IMR-90 (cell line): ENCODE results near the gene KCNJ6. TPM values are rescaled to one million over a fixed set of nuclear protein-coding genes. Genes with fewer than 3 reads are reported as not detected.

Source experiments
- ATAC-seq: fragments of 200-7000 bp; cut with Tn5 transposase; 2 replicates; pipeline ENCODE4 v1.9.1; 2020; ENCODE audit warnings: low read depth, mild to moderate bottlenecking, moderate library complexity
- BruUV-seq: library from RNA; stranded (reverse); fragments of 400-500 nt; replicated peaks from 2 replicates; lab custom pipeline; 2021; lab: Mats Ljungman, UMichigan
- CTCF ChIA-PET: fragments of 300-600 bp; formaldehyde crosslinking; extraction: SDS; loops from one replicate; lab custom pipeline; 2021; ENCODE audit warnings: antibody characterized with exemption; lab: Yijun Ruan, JAX
- POLR2A ChIA-PET: fragments of 300-600 bp; sonication (Branson Sonifier 250); formaldehyde crosslinking; loops from one replicate; lab custom pipeline; 2022; ENCODE audit warnings: antibody characterized with exemption; ENCODE audit not compliant: unreplicated experiment; lab: Charles Lee
- DNase-seq: peaks from one replicate; pipeline ENCODE4 v3.0.0; 2013
- H2AFZ ChIP-seq: replicated peaks from 2 replicates; pipeline ENCODE3; 2013; ENCODE audit warnings: low read length, mild to moderate bottlenecking; ENCODE audit not compliant: poor library complexity
- H2AK5ac ChIP-seq: 2 replicates; pipeline ENCODE4 v1.6.1; 2013; ENCODE audit warnings: low read depth, low read length, inconsistent platforms
- H2AK9ac ChIP-seq: replicated peaks from 2 replicates; pipeline ENCODE3; 2013; ENCODE audit warnings: mild to moderate bottlenecking, low read depth, low read length, moderate library complexity; ENCODE audit not compliant: poor library complexity
- H2BK120ac ChIP-seq: 2 replicates; pipeline ENCODE4 v1.6.1; 2013; ENCODE audit warnings: low read depth, low read length, inconsistent platforms
- H2BK15ac ChIP-seq: 3 replicates; pipeline ENCODE4 v1.6.1; 2013; ENCODE audit warnings: low read depth, low read length, inconsistent platforms
- H2BK20ac ChIP-seq: 2 replicates; pipeline ENCODE4 v1.6.1; 2013; ENCODE audit warnings: low read depth, mild to moderate bottlenecking, inconsistent platforms, low read length, moderate library complexity
- H2BK5ac ChIP-seq: 2 replicates; pipeline ENCODE4 v1.6.1; 2013; ENCODE audit warnings: mild to moderate bottlenecking, low read depth, low read length, inconsistent platforms; ENCODE audit not compliant: poor library complexity, severe bottlenecking
- H3K14ac ChIP-seq: replicated peaks from 2 replicates; pipeline ENCODE4 v1.6.1; 2013; ENCODE audit warnings: low read depth, low read length, inconsistent platforms
- H3K18ac ChIP-seq: 2 replicates; pipeline ENCODE4 v1.6.1; 2013; ENCODE audit warnings: low read depth, low read length, control low read depth
- H3K23ac ChIP-seq: 2 replicates; pipeline ENCODE4 v1.6.1; 2013; ENCODE audit warnings: low read depth, low read length, inconsistent platforms
- H3K27ac ChIP-seq: 2 replicates; pipeline ENCODE4 v1.5.1; 2013; ENCODE audit warnings: mild to moderate bottlenecking, control low read depth, low read length; ENCODE audit not compliant: insufficient read depth
- H3K27me3 ChIP-seq: 2 replicates; pipeline ENCODE4 v1.6.1; 2013; ENCODE audit warnings: low read length; ENCODE audit not compliant: control insufficient read depth, insufficient read depth
- H3K36me3 ChIP-seq: 2 replicates; pipeline ENCODE4 v1.6.1; 2013; ENCODE audit warnings: low read length, mixed read lengths; ENCODE audit not compliant: control insufficient read depth, insufficient read depth
- H3K4ac ChIP-seq: 2 replicates; pipeline ENCODE4 v1.6.1; 2013; ENCODE audit warnings: low read depth, low read length, inconsistent platforms
- H3K4me1 ChIP-seq: 2 replicates; pipeline ENCODE4 v1.6.1; 2013; ENCODE audit warnings: low read length, mixed read lengths; ENCODE audit not compliant: control insufficient read depth, insufficient read depth
- H3K4me2 ChIP-seq: 2 replicates; pipeline ENCODE4 v1.6.1; 2013; ENCODE audit warnings: low read depth, mild to moderate bottlenecking, control low read depth, low read length, moderate library complexity
- H3K4me3 ChIP-seq: 2 replicates; pipeline ENCODE4 v1.5.1; 2013; ENCODE audit warnings: low read depth, mild to moderate bottlenecking, control low read depth, low read length, moderate library complexity; ENCODE audit not compliant: insufficient read depth
- H3K56ac ChIP-seq: 2 replicates; pipeline ENCODE4 v1.6.1; 2013; ENCODE audit warnings: low read length, inconsistent platforms; ENCODE audit not compliant: insufficient read depth; ENCODE audit errors: extremely low read depth
- H3K79me1 ChIP-seq, 2 experiments: 2 replicates each; pipeline ENCODE4 v1.6.1; 2013; ENCODE audit warnings: low read length in 2 of 2, inconsistent platforms in 1 of 2, low read depth in 1 of 2
- H3K9ac ChIP-seq: 2 replicates; pipeline ENCODE4 v1.6.1; 2013; ENCODE audit warnings: low read depth, low read length, control low read depth
- H3K9me1 ChIP-seq: 2 replicates; pipeline ENCODE4 v1.6.1; 2013; ENCODE audit warnings: low read length, inconsistent platforms; ENCODE audit not compliant: insufficient read depth
- H3K9me3 ChIP-seq: 2 replicates; pipeline ENCODE4 v1.6.1; 2013; ENCODE audit warnings: low read length; ENCODE audit not compliant: control insufficient read depth, insufficient read depth
- H4K20me1 ChIP-seq: 2 replicates; pipeline ENCODE4 v1.6.1; 2013; ENCODE audit warnings: low read length, inconsistent platforms; ENCODE audit not compliant: insufficient read depth
- H4K5ac ChIP-seq: 2 replicates; pipeline ENCODE4 v1.6.1; 2013; ENCODE audit warnings: mild to moderate bottlenecking, low read depth, low read length, control low read depth
- H4K8ac ChIP-seq, 2 experiments: 2 replicates each; pipeline ENCODE4 v1.6.1; 2013; ENCODE audit warnings: low read depth in 2 of 2, low read length in 2 of 2, control low read depth in 1 of 2, inconsistent platforms in 1 of 2
- H4K91ac ChIP-seq: 2 replicates; pipeline ENCODE4 v1.6.1; 2013; ENCODE audit warnings: low read depth, low read length, inconsistent platforms; ENCODE audit not compliant: insufficient read depth
- BHLHE40 ChIP-seq: fragments of 150-350 bp; IDR thresholded peaks from 2 replicates; pipeline ENCODE4 v1.6.1; 2016; ENCODE audit warnings: mild to moderate bottlenecking, low read depth, low read length
- ELK1 ChIP-seq: fragments of 150-350 bp; IDR thresholded peaks from 2 replicates; pipeline ENCODE4 v1.6.1; 2016; ENCODE audit warnings: low read depth, mild to moderate bottlenecking, low read length, moderate library complexity, borderline replicate concordance
- FOS ChIP-seq: fragments of 150-350 bp; IDR thresholded peaks from 2 replicates; pipeline ENCODE4 v1.6.1; 2016; ENCODE audit warnings: low read depth, low read length
- MXI1 ChIP-seq: IDR thresholded peaks from 2 replicates; pipeline ENCODE4 v1.6.1; 2012; ENCODE audit warnings: low read depth, mild to moderate bottlenecking, low read length, moderate library complexity, borderline replicate concordance
- NFE2L2 ChIP-seq: fragments of 150-350 bp; IDR thresholded peaks from 2 replicates; pipeline ENCODE4 v1.6.1; 2016; ENCODE audit warnings: low read depth, mild to moderate bottlenecking, low read length
- POLR2A ChIP-seq: IDR thresholded peaks from 2 replicates; pipeline ENCODE4 v1.6.1; 2012; ENCODE audit warnings: mild to moderate bottlenecking, low read depth, low read length
- RAD21 ChIP-seq: IDR thresholded peaks from 2 replicates; pipeline ENCODE4 v1.6.1; 2012; ENCODE audit warnings: low read length, improper control_type of control experiment
- RCOR1 ChIP-seq: IDR thresholded peaks from 2 replicates; pipeline ENCODE4 v1.6.1; 2012; ENCODE audit warnings: mild to moderate bottlenecking, low read length, improper control_type of control experiment; ENCODE audit not compliant: insufficient replicate concordance
- RFX5 ChIP-seq: IDR thresholded peaks from 2 replicates; pipeline ENCODE4 v1.8.0; 2012; ENCODE audit warnings: low read depth, mild to moderate bottlenecking, low read length, moderate library complexity
- USF2 ChIP-seq: fragments of 150-350 bp; IDR thresholded peaks from 2 replicates; pipeline ENCODE4 v1.6.1; 2017; ENCODE audit warnings: mild to moderate bottlenecking, antibody characterized with exemption, low read length, low read depth
- WGBS, 2 experiments: methylation state at CpG; one replicate each; pipeline versions ENCODE4 v1.1.5 to v1.1.7; 2013; ENCODE audit warnings: missing lambda C conversion rate in 2 of 2; ENCODE audit not compliant: insufficient read length in 1 of 2; ENCODE audit errors: extremely low coverage in 2 of 2; 5-methylcytosine and 5-hydroxymethylcytosine counted together
- dilution Hi-C: fragments of 300-500 bp; cut with HindIII; formaldehyde crosslinking; loops from one replicate; pipeline ENCODE4 v1.14.3; 2018; ENCODE audit warnings: low sequenced_read_pairs; ENCODE audit not compliant: unreplicated experiment
- in situ Hi-C: fragments of 300-500 bp; cut with MboI; formaldehyde crosslinking; loops from 3 replicates; pipeline ENCODE4 v1.14.3; 2019; ENCODE audit warnings: low sequenced_read_pairs, inconsistent platforms, mixed read lengths
- intact Hi-C: fragments of 100-400 bp; cut with micrococcal nuclease; formaldehyde crosslinking; loops from 2 replicates; pipeline ENCODE4 v1.10.0; 2022
- polyA plus RNA-seq, 3 experiments: library from polyadenylated mRNA; depleted of rRNA; stranded (reverse); fragments of >200 nt; gene quantifications; 2 replicates each; pipeline ENCODE4 v1.2.3, GENCODE V29; 2012; ENCODE audit warnings: low replicate concordance in 1 of 3
- total RNA-seq: library from RNA; depleted of rRNA; stranded (reverse); fragments of >200 nt; gene quantifications from 2 replicates; pipeline ENCODE4 v1.2.3, GENCODE V29; 2012

KCNJ6 gene
- total and polyA plus RNA-seq, 2 of the 4 experiments (the other 2 are of a cell fraction), result under 0.01 to 0.02 TPM

- Histone ChIP-seq H3K9me3 (no peaks in the 10 kb centered on the region), H3K27me3 (peaks cover 36% of the 10 kb centered on the region), H3K18ac (no peak overlapping the region), H2BK120ac (no peak overlapping the region), H3K9me1 (peaks cover 4% of the 10 kb centered on the region), H3K4me2 (no peak overlapping the region), H3K27ac (no peak overlapping the region), H3K23ac (no peak overlapping the region), H3K14ac (no peak overlapping the region), H2BK15ac (no peak overlapping the region), H4K8ac (no peak overlapping the region), H4K5ac (no peak overlapping the region), H2BK5ac (no peak overlapping the region), H3K4me1 (no peaks in the 10 kb centered on the region), H3K4ac (no peak overlapping the region), H2BK20ac (no peak overlapping the region), H2AK9ac (no peak overlapping the region), H3K79me1 (no peaks in the 10 kb centered on the region), H3K36me3 (no peaks in the 10 kb centered on the region), H2AK5ac (no peak overlapping the region), H4K91ac (no peak overlapping the region), H3K4me3 (no peak overlapping the region), H3K56ac (no peak overlapping the region), H2AFZ (peak overlapping the region; percentile 28), H3K9ac (no peak overlapping the region), H4K20me1 (no peaks in the 10 kb centered on the region)
- dilution Hi-C loops, result no loop called here
- ATAC-seq (no peak), DNase-seq (no peak)
- TF ChIP-seq RFX5 (no peak), RAD21 (no peak), NFE2L2 (no peak), USF2 (no peak), POLR2A (no peak), FOS (no peak), RCOR1 (no peak), MXI1 (no peak), BHLHE40 (no peak), ELK1 (no peak)
- no TSS peak for BruUV-seq
- in situ Hi-C loops, result no loop called here
- CTCF ChIA-PET, result no interaction called here
- POLR2A ChIA-PET, result no interaction called here
- intact Hi-C loops, result loop anchor here (5.0 kb wide), 1 partner anchor 120 kb away; no protein-coding TSS in a partner anchor
- 20% methylated on average over 1 of the region's 11 CpGs; no CpG with 5 or more reads in 1 of the 2 experiments for WGBS, 2 experiments
Observed at GRCh38 chr21:37757606-37758376, 158.5 kb downstream of the KCNJ6 start.
